Lung microvascular endothelial cell (primary cell): ENCODE results near the gene SGPL1. TPM values are rescaled to one million over a fixed set of nuclear protein-coding genes. Genes with fewer than 3 reads are reported as not detected.
A peak's percentile ranks its signal among the peaks of the same experiment; 100 is the strongest.

ENCODE experiments used
- DNase-seq, 2 donors: peaks; one replicate each; pipeline versions ENCODE4 v3.0.0 to v3.0.0-alpha.2; 2010; ENCODE audit warnings: low read depth in 2 of 2
- total RNA-seq: library from RNA; depleted of rRNA; stranded (reverse); fragments of >200 nt; gene quantifications from 2 replicates; pipeline ENCODE4 v1.2.1, GENCODE V29; 2014

Gene SGPL1
- total RNA-seq, 1 donor from 2014 or later = 16.5 TPM

- no peak for DNase-seq
Observed at GRCh38 chr10:70920519-70920918, 104.8 kb downstream of the SGPL1 start.

GRCh38 chr10:70921285-70921684 is 105.5 kb downstream of the SGPL1 start:
- no peak for DNase-seq

- no peak for DNase-seq
Observed at GRCh38 chr10:70923696-70924095, 107.9 kb downstream of the SGPL1 start.

GRCh38 chr10:70925377-70926225 is 109.9 kb downstream of the SGPL1 start:
- DNase-seq = peak; percentile 29 to 52

DNA sequence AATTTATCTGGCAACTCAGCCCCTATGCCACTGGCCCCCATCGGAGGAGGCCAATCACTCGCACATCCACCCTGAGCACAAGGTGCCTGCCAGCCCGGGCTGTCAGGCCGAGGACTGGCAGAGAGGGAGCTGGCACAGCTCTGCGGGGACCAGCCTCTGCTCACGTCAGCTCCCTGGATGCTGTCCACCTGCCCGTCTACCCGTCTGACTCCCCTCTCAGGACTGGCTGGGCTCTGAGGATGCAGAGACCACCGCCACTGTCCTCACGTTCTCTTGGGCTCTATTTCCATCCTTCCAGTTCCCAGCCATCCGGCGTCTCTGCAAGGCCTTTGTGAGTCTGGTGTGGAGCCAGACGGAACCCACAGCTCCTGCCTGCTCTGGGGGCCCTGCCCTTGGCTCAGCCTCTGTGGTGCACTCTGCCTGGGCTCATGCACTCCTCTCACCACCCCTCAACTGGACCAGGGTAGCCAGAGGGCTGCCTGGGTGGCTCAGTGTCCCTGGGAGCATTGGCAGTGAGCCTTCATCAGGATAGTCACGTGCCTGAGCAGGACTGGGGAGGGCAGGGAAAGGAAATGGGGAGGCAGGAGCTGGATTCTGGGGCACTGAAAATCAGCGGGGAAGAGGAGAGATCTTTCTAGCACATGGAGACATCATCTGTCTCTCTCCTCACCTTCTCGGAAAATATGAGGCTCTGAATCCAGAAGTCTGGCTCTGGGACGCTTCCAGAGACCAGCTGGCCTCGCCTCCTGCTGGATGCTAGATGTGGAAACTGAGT is 110.7 kb downstream of the SGPL1 start:
- no peak for DNase-seq

GRCh38 chr10:70927189-70927943 is 111.6 kb downstream of the SGPL1 start:
- no peak for DNase-seq

GRCh38 chr10:70928140-70928539 is 112.4 kb downstream of the SGPL1 start:
- no peak for DNase-seq

- no peak for DNase-seq
Observed at GRCh38 chr10:70930263-70931000, 114.7 kb downstream of the SGPL1 start.

Other genes with a start within 250 kb of the SGPL1 start
- gene PRF1, start 213.2 kb upstream of the SGPL1 start, total RNA-seq = not detected in 2 replicates
- gene ADAMTS14, start 143.4 kb upstream of the SGPL1 start, total RNA-seq = not detected in 2 replicates
- not detected in 2 replicates for gene TBATA, start 30.6 kb upstream of the SGPL1 start, total RNA-seq
- 60.6 and 67.9 TPM in 2 replicates for gene PCBD1, start 72.6 kb downstream of the SGPL1 start, total RNA-seq